Stimulated activated CD4-positive, alpha-beta T cell treated with anti-CD3 and anti-CD28 coated beads, Interleukin-4, amount 100 ng/mL, for 24 hours (primary cell): Measurements from ENCODE around the gene KRTAP2-3.
"Not testable (repeated sequence)": the region's sequence is repeated elsewhere in the genome, so short reads cannot be mapped to it uniquely, and the experiment has no call there.

ENCODE experiments used
- DNase-seq: peaks from one replicate; pipeline ENCODE4 v3.0.0-alpha.2; 2020

The KRTAP2-3 gene

GRCh38 chr17:41060052-41060604, at the start of gene KRTAP2-3:
KRTAP2-3 (minus strand) TSS chr17:41060114; CDS start chr17:41060050, 64 bp downstream.
- DNase-seq = no peak

GRCh38 chr17:41108728-41109386, 48.9 kb upstream of the KRTAP2-3 start:
- not testable (repeated sequence) for DNase-seq

GRCh38 chr17:41107941-41108450, 48.1 kb upstream of the KRTAP2-3 start:
- DNase-seq = no peak

- not testable (repeated sequence) for DNase-seq
Measured at GRCh38 chr17:41105347-41105746, 45.4 kb upstream of the KRTAP2-3 start, which contains the start of gene KRTAP4-9. KRTAP4-9 (plus strand) TSS chr17:41105389; CDS start chr17:41105389, 0 bp downstream.

GRCh38 chr17:41104386-41105038, 44.6 kb upstream of the KRTAP2-3 start:
- DNase-seq = not testable (repeated sequence)

GRCh38 chr17:41103896-41104295, 44.0 kb upstream of the KRTAP2-3 start:
- DNase-seq = no peak

- DNase-seq = no peak
Measured at GRCh38 chr17:41101586-41102259, 41.8 kb upstream of the KRTAP2-3 start, which contains the start of gene KRTAP4-16. KRTAP4-16 (minus strand) TSS chr17:41102209; CDS start chr17:41102209, 0 bp downstream.

GRCh38 chr17:41099682-41100480, 40.0 kb upstream of the KRTAP2-3 start:
- not testable (repeated sequence) for DNase-seq

GRCh38 chr17:41098481-41098880, 38.6 kb upstream of the KRTAP2-3 start:
- DNase-seq = no peak

- no peak for DNase-seq
Measured at GRCh38 chr17:41098042-41098441, 38.1 kb upstream of the KRTAP2-3 start, which contains the start of gene KRTAP4-8. KRTAP4-8 (minus strand) TSS chr17:41098142; CDS start chr17:41098084, 58 bp downstream.

GRCh38 chr17:41096055-41096454, 36.1 kb upstream of the KRTAP2-3 start:
- DNase-seq = no peak

- DNase-seq = not testable (repeated sequence)
Measured at GRCh38 chr17:41088760-41089352, 28.9 kb upstream of the KRTAP2-3 start.

- DNase-seq = not testable (repeated sequence)
Measured at GRCh38 chr17:41084100-41084856, 24.4 kb upstream of the KRTAP2-3 start, which contains the start of gene KRTAP4-7. KRTAP4-7 (plus strand) TSS chr17:41084150; CDS start chr17:41084207, 57 bp downstream.

GRCh38 chr17:41083427-41083826, 23.5 kb upstream of the KRTAP2-3 start:
- DNase-seq = not testable (repeated sequence)

- DNase-seq = no peak
Measured at GRCh38 chr17:41082626-41083025, 22.7 kb upstream of the KRTAP2-3 start.

- no peak for DNase-seq
Measured at GRCh38 chr17:41076788-41077187, 16.9 kb upstream of the KRTAP2-3 start.

- no peak for DNase-seq
Measured at GRCh38 chr17:41073676-41074075, 13.8 kb upstream of the KRTAP2-3 start.

- DNase-seq = no peak
Measured at GRCh38 chr17:41071606-41072360, 11.9 kb upstream of the KRTAP2-3 start.

- DNase-seq = no peak
Measured at GRCh38 chr17:41069031-41069430, 9.1 kb upstream of the KRTAP2-3 start.

- no peak for DNase-seq
Measured at GRCh38 chr17:41067281-41067680, 7.4 kb upstream of the KRTAP2-3 start.
